Brain pericyte (primary cell): Measurements from ENCODE around the gene TMTC2.

Experiments
- DNase-seq: peaks from one replicate; pipeline ENCODE4 v3.0.0-alpha.2; 2012; ENCODE audit warnings: low read depth, low spot score

The TMTC2 gene

DNA sequence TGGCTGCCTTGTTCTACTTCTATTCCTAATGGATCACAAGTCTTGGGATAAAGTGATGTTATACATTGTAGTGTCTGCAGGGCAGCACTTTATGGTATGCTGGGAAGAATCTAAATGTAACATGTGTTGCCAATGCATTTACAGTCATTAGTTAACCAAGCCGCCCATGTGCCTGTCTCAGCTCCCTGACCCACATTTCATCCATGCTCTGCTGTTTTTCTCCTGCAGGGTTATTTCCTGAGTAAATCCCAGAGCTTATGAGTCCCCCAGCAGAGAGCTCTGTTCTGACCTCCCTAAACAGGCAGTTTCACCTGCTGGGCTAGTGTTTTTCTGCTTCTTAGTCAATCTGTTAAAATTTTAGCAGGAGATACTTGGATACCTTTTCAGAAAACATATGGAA is 4.4 kb upstream of the TMTC2 start:
- no peak for DNase-seq

DNA sequence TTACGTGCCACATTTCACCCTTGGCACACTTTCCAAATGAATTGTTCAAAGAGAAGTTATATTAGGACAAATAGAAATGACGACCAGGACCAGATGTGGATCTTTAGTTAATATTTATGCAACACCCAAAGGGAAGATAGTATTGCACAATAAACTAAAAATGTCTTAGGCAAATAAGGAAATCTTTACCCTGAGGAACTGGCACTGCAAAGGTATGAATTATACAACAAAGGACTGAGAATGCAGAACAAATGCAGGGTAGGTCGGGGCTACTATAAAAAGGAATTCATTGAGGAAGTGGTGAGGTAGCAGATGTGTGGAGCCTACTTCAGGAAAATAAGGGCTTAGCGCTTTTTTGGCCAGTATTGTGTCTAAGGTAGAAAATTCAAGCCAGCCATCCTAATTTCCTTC is 3.9 kb upstream of the TMTC2 start:
- no peak for DNase-seq

DNA sequence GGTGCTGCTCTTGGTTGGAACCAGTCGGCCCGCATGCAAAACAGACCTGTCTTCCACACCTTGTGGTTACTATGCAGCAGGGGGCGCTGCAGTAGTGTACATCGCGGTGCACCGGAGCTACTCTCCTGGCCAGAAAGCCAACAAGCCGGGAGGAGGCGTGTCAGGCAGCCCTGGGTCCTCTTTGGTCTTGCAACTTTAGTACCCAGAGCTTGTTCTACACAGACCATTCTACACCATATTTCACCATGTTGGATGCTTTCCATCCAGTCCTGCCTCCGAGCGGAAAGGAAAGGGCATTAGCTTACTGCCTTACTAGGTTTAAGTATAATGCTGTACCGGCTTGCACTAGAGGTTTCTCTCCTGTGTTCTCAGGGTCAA is 927 bp upstream of the TMTC2 start:
- peak; percentile 87 for DNase-seq

DNA sequence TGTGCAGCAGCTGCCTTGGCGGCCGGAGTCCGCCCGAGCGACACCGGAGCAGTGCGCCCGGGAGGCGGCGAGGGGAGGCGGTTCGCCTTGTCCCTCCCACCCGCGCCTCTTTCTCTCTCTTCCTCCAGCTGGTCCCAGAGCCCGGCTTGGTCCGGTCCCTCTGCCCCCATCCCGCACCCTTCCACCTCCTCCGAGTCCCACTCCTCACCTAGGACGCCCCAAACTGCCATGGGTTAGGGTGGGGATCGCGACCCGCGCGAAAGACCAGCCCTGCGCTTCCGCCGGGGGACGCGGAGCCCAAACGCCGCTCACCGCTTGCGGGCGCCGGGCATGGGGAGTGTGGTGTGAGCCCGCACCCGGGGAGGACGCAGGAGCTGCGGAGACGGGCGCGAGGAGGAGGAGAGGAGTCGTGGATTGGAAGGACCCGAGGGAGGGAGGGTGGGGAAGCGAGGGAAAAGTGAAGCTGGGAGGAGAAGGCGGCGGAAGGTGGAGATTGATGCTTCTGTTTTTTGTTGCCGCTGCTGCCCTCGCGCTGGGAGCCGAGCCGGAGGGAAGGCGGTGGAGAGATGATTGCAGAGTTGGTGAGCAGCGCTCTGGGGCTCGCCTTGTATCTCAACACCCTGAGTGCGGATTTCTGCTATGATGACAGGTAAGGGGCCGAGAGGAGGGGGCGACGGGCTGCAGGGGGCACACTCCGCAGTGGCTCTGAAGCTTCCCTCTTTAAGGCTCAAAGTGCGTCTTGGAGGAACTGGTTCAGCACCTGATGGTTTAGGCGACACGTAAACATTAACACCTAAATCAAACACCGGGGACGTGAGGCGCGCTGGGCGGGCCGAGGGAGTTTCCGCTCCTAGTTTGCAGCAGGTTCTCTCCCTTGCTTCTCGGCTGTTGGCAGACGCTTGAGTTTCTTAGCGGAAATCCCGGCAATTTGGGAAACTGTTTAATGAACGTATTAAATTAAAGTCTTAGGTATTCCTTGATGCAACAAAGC is 610 bp downstream of the TMTC2 start:
- no peak for DNase-seq

DNA sequence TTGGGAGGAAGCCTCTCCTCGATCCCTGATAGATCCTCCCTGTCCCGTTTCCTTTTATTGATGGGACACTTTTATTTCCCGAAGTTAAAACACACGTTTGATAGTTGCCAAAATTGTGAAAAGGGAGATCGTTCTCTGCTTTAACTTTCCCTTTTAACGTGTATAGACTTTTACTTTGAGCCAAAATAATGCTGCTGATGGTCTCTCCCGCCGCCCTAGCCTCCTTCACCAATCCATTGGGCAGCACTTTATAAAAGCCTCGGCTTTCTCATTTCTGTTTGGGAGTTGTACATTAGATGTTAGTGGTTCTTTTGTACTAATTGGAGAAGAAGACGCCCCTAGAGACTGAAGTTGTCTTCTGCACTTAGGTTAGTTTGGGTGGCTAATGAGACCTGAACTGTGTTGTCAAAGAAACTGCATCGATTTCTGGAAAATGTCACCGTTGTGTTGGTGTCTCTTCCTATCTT is 1.4 kb downstream of the TMTC2 start:
- no peak for DNase-seq

DNA sequence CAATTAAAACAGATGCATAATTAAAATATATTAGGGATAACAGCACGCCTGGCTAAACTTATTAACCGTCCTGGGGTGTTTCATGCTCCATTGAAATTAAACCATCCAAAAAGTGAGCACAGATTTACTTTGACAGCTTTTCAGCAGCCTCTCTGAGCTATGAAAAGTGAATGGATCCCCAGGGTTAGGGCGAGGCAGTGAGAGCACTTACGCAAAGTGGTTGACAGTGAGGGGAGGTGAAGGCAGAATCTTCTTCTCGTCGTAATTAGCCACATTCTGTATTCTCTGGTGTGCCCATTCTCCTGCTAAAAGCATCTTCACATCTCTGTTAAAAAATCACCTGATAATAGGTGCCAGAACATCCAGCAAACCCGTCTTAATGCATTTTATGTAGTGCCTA is 1.9 kb downstream of the TMTC2 start:
- DNase-seq, result no peak

DNA sequence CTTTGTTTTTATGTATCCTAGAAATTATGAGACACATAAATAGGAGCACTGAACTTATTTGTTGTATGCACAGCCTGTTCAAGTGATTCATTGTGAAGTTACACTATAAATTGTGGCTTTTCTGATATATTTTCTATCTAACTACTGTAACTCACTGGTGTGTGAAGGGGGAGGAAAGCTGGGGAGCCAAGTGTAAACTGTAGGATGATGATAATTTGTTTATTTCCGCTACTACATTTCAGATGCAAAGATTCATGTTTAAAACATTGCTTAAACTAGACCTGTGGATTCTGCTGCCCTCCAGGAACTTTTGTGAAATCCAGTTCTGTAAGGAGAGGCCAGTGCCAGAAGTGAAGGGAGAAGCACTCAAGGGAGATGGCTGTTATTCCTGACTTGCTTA is 3.3 kb downstream of the TMTC2 start:
- no peak for DNase-seq

DNA sequence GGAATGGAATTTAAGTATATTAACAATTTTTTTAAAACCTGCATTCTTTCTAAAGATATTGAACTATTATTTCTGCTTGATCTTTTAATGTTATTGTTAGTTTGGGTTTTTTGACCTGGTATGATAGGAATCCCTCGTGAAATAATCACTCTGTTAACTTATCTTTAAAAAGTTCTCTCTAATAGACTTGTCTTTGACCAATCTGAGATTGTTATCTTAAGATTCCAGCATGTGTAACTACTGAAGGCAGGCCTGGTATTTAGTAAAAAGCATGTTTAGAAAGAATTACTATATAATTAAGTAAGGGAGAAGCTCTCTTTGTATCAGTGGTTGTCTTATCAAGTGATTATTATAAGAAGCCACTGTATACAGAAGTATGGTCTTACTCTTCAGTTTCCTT is 4.8 kb downstream of the TMTC2 start:
- no peak for DNase-seq

DNA sequence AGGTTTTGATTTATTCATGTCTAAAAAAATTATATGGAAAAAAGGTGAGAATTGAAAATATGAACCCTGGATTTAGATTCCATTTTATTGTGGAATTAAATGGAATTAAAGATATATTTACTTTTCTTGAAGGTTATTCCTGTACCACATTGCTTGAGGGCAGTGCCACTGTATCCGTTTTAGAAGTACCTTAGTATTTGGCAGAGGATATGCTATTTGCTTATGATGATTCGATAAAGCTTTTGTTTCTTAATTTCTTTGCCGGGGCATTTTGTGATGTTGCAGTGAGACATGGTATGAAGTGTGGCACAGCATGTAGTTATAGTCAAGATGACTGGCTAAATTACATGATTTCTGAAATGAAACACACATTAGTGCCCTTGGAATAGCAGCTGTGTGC is 7.6 kb downstream of the TMTC2 start:
- no peak for DNase-seq

DNA sequence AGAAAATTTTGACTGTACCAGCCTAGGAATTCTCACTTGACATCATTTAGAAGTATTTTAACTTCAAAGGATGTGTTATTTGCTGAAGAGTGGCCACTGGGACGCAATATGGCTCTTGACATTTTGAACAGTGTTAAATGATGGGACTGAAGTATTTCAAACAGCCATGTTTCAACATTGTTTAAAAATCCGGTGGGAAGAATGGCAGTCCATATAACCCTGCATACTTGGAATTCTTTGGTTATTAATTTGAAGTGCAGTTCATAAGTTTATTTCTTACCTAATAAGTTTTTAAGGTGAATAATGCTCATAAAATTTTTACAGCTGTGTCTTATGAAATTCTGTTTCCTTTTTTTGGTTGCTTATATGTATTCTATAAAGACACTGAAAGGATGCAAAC is 8.3 kb downstream of the TMTC2 start:
- no peak for DNase-seq

DNA sequence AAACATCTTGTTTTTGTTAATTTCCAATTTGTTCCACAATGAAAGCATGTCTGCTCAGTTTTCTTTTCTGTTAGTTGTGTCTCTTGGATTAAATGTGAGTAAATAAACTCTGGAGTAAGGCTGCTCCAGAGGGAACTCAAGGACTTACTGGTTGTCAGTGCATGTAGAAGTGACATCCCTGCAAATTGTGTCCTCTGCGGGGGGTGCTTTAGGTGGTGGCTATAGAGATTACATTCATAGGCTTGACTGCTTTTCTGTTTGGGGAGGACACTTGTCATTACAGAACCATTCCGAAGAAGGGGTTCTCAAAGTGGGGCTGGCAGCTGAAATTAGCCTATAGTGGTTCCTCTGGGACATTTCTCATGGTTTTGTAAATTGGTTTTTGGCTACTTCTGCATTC is 8.8 kb downstream of the TMTC2 start:
- DNase-seq, result no peak

DNA sequence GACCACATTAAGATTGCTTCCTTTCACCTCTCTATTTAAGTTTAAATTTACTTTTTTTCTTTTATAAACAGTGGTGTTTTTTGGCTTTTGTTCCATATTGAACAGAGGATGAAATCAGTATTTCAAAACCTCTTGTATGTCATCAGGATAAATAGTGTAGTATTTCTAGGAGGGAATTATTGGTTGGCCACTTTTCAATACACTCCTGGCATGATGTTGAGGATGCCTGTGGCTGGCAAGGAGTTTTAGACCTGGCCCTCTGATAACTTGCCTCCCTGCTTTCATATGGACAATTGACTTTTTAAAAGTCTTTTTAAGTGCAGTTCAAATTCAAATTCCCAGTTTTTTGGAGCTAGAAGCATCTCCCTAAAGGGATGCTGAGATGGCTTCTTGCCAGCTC is 9.8 kb downstream of the TMTC2 start:
- no peak for DNase-seq

DNA sequence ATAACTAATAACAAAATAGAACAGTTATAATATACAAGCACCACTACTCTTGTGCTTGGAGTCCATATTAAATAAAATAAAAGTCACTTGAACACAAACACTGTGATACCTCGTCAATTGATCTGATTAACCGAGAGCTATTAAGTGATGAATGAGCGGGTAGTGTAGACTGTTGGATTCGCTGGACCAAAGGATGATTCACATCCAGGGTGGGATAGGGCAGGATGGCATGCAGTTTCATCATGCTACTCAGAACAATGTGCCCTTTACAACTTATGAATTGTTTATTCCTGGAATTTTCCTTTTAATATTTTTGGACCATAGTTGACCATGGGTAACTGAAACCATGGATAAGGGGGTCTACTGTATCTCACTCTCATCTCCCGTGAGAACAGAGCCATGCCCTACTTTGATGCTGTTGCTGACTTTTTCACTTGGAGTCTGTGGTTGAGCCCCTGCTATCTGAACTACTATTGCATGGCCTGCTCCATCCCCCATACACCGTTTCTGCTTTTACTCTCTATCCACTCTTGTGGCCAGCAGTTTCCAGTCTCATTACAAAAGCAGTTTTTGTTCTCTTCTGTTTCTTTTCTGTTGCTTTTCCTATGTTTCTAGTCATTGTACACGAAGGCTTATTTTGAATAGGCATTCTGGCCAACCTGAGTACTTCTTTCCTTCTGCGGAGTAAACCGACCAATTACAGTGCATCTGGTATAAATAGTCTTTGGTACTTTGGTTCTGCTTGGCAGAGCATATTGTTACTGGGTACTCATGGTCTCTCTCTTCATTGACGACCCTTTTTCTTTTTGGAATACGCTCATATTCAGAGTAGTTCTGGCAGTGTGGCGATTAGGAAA is 12.2 kb downstream of the TMTC2 start:
- DNase-seq, result no peak

DNA sequence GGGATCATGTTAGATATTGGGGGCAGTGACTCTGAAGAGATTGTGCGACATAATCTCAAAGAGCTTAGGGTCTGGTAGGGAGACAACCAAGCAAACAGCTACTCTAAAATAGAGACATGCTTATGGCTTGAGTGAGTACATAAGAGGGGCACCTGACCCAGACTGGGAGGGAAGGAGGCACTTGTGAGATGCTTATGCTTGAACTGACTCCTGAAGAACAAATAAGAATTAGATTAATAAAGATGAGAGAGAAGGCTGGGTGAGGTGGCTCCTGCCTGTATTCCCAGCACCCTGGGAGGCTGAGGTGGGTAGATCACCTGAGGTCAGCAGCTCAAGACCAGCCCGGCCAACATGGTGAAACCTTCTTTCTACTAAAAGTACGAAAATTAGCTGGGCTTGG is 19.1 kb downstream of the TMTC2 start:
- no peak for DNase-seq

DNA sequence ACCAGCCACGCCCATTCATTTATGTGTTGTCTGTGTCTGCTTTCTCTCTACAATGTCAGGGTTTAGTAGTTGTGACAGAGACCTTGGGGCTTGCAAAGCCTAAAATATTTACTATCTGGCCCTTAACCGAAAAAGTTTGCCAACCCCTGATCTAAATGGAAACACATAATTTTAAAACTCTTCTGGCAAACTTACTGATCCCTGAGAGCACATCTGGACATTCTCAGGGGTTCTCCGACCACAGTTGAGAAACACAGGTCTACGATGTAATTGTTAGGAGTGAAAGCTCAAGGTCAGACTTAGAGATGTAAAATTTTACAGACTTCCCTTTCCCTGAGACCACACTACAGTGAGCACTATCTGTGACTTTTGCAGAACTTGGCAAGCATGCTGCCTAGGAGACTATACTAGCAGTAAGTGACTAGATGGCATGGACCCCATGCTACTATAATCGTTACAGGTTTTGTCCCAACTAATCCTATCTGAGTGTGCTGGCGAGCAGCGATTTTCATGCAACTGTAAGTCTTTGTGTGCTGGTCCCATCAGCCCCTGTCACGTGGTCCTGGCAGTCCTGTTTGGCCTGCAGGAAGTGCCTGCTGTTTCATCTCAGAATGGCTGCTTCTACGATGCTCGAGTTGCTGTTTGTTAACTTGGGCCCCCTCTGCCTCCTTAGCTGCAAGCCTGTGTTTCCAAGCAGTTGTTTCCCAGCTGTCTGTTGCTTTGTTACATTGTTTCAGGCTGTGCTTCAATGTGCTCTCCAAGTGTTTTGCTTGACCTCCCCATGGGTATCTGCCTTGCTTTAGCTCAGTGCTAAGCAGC is 21.6 kb downstream of the TMTC2 start:
- DNase-seq, result no peak

DNA sequence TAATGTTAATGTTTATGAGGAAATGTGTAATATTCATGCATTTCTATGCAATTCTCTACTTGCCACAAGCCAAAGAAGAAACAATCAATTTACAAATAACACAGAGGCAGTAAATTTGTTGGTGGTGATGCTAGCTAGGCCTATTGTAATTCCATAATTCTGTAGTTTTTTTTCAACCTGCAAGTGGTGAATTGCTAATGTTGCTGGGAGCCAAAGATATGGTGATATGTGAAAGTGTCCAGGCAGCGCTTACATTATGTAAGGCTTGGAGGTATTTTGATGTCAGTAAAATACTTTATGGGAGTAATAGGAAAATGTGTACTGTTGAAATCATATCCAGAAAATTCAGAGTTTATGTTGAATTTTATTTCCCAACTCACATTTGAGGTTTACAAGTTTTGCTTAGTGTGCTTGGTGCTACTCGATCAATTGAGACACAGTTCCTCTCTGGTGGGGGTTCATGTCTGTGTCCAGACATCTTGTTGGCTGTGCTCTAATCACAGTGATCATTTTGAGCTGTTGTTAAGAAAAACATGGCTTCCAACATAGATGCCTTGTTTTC is 23.2 kb downstream of the TMTC2 start:
- no peak for DNase-seq

DNA sequence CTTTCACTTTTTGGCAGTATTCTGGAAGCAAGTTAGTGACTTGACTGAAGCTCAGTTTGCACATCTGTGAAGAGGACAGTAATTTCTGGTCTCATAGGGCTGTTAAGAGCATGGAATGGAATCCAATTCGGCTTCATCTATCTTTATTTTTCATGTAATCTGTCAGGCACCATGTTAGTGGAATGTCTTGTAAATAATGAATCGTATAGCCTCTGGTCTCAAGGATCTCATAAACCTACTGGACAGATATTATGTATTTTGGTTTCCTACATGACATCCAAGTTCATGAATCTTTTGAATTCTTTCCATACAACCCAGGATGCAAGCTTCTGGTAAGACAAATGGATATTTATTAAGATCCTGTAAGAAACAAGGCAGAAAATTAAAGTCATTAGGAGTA is 24.0 kb downstream of the TMTC2 start:
- no peak for DNase-seq

DNA sequence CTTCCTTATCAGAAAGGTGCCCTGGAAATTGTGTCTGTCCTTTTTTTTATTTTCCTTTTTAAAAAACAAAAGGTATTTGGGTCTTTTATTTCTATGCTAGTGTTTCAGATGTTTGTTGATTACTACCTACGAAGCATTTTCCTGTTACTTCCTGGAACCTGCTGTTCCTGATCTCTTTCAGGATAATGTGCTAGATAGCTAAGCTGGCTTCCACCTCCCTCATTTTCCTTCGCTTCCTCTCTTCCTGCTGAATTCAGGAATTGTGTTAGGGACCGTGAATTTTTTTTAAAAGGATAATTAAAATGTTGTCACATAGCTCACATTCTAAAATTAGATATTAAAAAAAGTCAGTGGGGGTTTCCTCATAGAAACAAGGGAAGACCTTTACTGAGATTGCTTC is 27.7 kb downstream of the TMTC2 start:
- DNase-seq, result no peak

DNA sequence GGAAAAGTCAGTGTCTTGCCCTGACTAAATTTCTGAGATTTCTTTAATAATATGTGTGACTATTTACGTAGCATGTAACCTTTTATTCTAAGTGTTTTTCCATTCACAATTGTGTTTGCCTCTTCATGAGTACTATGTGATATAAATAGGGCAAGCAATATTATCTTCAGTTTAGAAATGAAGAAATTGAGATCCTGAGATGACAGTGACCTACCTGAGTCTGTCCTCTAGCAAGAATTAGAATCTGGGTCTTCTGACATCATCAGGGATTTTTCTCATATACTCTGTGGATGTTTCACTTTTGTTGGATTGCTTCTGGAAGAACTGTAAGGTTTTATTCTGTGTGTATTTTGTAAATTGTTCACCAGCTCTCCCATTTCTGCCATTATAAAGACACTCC is 35.0 kb downstream of the TMTC2 start:
- no peak for DNase-seq

DNA sequence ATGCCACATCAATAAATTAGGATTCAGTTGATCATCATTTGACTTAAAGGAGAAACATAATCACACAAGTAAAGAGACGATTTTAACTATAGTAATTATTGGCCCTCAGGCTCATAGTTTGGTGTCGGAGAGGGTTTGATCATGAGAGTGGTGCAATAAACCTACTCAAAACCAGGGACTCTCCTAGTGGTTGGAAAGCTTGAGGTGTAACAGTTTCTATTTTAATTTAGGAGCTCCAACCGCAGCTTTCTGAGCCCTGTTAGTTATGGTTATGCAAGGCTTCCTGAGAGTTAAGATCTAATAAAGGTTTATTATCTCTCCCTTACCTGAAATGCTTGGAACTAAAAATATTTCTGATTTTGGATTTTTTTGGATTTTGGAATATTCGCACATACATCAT is 36.4 kb downstream of the TMTC2 start:
- no peak for DNase-seq

DNA sequence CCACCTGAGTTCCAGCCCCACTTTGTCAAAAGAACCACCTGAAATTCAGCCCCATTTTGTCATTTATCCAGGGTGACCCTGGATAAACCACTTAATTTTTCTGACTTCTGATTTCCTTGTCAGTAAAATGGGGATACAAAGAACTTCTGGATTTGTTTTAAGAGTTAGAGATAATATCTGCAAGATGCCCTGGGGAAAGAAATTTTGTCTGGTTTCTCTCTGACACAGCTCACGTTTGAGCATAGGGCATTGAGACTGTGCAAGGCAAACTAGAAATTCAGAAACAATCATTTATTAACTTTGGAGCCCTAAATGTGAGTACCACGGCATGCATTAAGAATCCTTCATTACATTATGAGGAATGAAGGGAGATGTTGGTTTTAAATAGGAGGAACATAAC is 37.2 kb downstream of the TMTC2 start:
- DNase-seq, result no peak

DNA sequence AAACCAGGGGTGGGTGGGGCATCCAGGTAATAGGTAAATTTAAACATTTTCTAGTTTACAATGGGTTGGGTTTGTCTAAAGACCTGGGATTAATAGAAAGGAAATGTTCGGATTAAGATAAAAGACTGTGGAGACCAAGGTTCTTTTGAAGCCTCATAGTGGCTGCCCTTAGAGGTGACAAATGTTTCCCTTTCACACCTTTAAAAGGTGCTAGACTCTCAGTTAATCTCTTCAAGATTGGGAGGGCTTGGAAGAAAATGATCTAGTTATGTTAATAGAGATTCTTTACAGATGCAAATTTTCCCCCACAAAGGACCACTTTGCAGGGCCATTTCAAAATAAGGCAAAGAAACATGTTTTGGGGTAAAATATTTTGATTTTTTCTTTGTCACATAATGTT is 39.0 kb downstream of the TMTC2 start:
- no peak for DNase-seq
